NAMALWA (cell line): ENCODE results near the gene TNFSF18.

Experiments used
- DNase-seq: peaks from one replicate; pipeline ENCODE4 v3.0.0-alpha.2; 2015; ENCODE audit warnings: low spot score

The TNFSF18 gene

DNA sequence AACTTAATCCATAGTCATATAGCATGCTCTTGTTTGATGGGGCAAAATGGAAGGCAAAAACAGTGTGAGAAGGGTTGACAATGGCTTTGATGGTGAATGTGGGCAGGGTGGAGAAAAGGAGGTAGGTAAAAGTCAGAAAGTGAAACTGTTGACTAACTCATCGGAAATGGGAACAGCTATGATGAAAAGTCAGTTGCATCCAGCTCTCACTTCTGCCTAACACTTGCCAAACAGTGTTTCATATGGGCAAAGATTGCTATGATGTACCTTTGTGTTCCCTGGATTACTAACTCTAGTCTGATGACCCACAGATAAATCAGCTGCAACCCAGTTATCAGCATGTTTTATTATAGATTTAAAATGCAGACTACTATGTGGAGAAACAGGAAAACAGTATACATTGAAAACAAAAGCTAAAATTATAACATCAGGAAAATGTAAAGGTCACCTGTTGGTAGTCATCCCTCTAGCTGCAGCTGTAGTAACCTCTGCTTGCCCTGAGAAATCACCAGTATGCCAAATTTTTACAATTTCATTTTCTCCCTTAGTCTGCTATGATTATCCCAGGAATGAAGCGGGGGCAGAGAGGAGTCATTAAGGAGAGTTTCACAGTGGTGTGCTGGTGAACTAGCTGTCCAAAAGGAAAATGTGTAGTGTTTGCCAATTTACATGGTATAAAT lies 11.7 kb downstream of the TNFSF18 start:
- no peak for DNase-seq

DNA sequence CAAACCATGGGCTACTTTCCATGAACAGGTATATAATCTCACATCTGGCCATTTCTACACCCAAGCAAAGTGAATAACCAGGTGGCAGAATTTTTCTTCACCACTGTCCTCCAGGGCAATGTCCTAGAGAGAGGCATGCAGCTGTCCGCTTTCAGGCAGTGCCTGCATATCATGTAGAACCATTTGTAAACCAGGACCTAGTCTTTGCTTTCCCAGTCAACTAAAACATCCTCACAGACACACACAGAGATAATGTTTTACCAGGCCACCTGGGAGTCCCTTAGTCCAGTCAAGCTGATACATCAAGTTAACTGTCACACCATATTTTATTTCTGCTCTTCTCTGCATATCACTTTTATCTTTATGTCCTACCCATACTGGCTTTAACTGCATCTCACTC lies 26.2 kb downstream of the TNFSF18 start:
- DNase-seq = no peak

DNA sequence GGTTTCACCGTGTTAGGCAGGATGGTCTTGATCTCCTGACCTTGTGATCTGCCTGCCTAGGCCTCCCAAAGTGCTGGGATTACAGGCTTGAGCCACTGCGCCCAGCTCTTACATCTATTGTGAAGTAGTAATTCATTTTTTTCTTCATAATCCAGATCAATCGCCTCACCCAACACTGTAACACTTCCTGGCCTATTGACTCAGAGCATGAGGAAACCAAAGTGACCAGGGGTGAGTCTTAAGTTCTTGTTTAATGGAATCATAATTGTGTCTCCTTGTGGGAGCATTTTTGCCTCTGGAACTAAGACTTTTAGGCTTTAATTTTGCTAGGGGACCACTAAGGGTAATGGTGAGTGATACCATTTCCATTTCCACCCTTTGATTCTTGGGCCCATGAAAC lies 27.4 kb downstream of the TNFSF18 start:
- DNase-seq = no peak

DNA sequence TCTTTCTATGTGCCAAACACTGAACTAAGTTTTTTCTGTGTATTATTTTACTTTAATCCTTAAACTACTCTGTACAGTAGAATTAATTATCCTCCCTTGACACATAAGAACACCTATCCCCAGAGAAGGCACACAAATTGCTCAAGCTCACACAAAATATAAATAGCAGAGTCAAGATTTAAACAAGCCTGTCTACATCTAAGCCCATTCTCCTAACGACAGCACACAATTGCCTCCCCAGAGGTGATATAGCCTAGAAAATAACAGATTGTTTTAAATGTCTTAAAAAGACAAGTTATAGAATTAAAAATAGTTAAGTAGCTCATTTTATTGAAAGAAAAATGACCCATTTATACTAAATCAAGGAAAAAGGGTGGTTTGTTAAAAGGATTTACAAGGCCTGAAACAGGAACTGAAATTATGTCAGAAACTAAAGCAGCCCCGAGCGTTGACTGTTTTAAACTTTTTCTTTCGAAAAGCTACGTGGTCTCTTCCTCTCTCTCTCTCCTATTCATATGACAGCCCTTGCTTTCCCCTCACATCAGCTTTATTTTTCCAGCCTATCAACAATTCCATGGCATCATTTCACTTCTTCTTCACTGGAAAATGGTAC lies 30.5 kb downstream of the TNFSF18 start:
- DNase-seq = peak; percentile 66

DNA sequence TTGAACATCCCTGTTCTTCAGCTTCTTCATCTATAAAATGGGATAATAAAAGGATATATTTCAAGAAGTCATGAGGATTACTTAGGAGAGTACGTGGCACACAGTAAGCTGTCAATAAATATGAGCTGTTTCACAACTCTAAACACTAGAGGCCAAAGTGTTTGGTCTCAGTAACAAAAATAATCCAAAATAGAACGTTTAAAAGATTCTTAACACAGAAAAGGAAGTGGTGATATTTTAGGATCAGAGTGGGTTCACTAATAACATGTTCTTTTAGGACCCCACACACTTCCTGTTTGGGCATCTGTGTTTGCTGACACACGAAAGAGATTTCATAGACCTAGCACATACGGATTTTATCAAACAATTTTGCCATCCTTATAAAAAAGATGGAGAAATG lies 32.9 kb downstream of the TNFSF18 start:
- peak; percentile 44 for DNase-seq

DNA sequence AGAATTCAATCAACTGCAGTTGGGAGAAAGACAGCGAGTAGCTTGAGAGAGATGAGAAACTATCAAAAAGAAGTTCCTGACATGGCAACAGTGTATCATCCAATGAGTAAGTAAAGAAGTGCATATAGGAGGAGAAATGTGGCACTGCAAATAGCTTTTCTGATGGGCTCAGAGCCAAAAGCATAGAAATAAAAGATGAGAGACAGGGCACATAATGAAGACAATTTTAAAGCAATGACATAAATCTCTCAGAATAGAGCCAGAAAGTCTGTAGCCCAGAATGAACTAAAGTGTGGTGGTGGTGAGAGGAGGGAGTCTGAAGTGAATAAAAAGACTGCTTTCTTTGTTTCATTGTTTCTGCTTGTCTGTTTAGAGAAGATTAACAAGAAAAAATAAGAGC lies 34.3 kb downstream of the TNFSF18 start:
- no peak for DNase-seq

DNA sequence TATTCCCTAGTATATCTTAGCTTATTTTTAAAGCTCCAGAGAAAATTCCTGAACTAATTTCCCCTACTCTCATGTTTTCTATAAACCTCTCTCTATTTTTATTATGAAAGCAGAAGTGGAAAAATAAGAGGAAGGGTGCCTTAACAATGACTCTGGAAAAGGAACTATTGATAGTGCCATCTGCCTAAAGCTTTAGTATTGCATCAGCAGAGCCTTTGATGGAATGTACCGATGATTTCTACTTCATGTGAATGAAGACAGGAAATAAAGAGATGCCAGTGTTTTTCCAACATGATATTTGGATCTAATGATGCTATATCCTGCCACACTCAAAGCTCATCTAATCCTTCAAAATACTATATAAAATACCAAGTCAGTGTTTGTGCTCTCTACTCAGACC lies 35.1 kb downstream of the TNFSF18 start:
- DNase-seq = no peak

DNA sequence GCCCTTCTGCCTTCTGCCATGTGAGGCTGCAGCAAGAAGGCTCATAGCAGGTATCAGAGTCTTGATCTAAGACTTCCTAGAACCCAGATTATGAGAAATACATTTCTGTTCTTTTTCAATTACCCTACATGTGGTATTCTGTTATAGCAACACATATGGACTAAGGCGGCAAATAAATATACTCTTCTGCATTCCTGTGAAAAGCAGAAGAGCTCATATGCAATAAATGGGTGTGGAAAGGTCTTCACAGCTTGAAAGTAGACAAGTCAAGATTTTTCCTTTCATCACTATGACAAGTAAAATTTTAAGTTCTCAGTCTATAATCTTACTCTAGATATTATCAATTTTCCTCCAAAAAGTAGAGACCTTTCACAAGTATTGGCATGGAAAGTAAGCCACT lies 36.6 kb downstream of the TNFSF18 start:
- DNase-seq = no peak

DNA sequence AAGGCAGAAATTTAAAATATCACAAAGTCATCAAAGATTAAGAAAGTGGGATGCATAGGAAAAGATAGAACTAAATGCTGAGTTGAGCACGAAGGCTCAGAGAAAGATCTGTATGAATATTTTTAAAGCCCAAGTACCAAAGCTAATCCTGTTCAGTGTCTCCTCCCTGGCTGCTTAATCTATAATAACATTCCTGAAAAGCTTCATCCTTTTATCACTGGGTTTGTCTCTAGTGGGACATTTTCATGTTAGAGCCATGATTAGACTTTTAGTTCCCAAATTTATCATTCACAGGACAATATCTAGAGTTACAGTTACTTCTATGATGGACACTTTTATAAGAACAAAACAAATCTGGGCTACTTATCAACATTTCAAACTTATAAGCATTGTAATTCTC lies 38.6 kb downstream of the TNFSF18 start:
- no peak for DNase-seq

DNA sequence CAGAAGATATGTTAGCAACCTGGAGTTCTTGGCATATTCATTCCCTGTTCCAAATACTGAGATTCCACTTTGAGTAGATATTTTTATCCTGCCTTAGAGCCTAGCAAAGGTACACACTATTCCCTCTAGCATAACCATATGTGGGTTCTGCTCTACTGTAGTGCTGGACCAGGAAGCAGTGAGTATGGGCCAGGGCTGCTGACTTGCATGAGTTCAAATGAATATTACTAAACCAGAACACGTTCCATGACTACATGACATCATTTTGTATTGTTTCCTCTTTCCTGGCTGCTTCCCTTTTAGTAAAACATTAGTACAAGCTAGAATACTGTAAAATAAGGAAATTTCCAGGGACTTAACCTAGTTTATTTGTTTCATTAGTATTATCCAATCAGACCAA lies 41.1 kb downstream of the TNFSF18 start:
- no peak for DNase-seq

DNA sequence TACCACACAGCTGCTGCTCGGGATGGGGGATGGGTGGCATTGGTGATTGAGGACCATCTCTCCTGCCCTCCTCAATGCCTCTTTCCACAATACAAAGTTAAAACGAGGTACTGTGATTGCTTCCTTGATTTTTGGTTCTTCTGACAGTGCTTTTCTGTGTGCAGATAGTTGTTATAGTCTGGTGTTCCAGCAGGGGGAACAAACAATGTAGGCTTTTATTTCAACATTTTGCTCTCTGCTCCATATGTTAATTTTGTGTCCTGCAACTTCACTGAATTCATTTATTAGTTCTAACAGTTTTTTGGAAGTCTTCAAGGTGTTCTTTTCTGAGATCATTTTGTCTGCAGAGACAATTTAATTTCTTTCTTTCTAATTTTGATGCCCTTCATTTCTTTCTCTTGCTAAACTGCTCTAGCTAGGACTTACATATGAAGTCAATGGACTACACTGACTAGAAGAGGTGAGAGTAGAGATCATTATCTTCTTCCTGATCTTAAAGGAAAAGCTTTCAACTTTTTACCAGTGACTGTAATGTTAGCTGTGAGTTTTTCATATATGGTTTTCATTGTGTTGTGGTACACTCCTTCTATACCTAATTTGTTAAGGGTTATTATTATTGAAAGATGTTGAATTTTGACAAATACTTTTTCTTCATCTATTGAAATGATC lies 45.4 kb downstream of the TNFSF18 start:
- peak; percentile 16 for DNase-seq

DNA sequence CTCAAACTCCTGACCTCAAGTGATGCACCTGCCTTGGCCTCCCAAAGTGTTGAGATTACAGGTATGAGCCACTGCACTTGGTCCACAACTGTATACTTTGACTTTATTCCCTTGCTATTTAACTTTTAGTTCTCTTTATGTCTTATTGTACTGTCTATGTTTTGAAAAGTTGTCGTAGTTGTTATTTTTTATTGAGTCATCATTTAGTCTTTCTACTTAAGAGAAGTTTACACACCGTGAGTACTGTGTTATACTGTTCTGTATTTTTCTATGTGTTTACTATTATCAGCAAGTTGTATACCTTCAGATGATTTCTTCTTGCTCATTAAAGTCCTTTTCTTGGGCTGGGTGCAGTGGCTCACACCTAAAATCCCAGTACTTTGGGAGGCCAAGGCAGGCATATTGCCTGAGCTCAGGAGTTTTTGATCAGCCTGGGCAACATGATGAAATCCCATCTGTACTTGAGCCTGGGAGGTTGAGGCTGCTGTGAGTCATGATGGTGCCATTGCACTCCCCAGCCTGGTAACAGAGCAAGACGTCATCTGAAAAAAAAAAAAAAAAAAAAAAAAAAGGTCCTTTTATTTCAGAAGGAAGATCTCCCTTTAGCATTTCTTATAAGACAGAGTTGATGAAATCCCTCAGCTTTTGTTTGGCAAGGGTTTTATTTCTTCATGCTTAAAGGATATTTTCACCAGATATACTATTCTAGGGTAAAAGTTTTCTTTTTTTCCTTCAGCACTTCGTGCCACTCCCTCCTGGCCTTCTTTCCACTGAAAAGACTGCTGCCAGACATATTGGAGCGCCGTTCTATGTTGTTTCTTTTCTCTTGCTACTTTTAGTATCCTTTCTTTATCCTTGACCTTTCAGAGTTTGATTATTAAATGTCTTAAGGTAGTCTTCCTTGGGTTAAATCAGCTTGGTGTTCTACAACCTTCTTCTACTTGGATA lies 47.6 kb downstream of the TNFSF18 start:
- DNase-seq = no peak

DNA sequence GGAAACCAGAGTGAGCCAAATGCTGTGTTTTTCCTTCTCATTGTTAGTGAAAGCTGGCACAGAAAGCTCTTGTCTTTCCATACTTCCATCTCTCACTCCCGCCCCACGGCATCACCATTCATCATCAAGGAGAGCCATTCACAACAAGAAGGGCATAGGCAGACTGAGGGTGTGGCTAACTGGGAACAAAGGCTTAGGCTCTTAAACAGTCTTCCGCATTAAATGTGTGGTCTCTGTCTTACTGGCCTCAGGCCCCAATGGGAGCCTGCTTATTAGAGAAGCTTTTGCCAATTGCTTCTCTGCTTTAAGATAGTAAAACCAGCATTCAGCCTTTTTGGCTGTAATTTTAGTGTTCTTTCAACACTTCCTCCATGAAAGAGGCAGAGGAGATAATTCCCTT lies 51.4 kb downstream of the TNFSF18 start:
- no peak for DNase-seq

DNA sequence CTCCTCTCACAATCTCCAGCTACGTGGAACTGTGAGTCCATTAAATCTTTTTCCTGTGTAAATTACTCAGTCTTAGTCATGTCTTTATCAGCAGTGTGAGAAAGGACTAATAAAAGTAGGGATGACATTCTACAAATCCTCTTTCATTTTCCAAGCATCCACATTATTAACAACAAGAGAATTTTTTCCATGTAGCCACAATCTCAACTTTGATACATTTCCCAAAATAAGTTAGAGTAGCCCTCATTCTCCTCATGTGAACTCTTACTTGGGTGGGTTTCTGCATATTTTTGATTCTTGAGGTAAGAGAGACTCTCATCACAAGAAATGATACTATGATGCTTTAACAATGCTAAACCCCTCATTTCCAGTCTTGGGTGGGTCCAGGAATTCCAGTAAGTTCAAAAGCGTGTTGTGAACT lies 52.8 kb downstream of the TNFSF18 start:
- no peak for DNase-seq

DNA sequence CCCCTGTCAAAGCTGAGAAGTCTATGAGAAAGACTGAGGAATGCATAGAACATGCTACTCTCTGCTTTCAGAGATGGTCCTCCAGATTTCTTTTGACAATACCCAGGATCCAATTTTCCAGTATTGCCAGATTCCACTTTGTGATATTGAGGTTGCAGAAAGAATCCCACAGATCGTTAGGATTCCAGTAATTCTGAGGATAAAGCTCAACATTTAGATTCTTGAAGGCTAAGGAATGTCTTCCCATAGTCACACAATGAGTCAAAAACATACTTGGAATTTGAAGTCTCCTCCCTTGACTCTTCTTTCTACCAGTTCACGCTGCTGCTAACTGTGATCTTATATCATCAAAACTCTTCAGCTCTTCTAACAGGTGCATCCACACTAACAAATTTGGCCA lies 57.1 kb downstream of the TNFSF18 start:
- no peak for DNase-seq

DNA sequence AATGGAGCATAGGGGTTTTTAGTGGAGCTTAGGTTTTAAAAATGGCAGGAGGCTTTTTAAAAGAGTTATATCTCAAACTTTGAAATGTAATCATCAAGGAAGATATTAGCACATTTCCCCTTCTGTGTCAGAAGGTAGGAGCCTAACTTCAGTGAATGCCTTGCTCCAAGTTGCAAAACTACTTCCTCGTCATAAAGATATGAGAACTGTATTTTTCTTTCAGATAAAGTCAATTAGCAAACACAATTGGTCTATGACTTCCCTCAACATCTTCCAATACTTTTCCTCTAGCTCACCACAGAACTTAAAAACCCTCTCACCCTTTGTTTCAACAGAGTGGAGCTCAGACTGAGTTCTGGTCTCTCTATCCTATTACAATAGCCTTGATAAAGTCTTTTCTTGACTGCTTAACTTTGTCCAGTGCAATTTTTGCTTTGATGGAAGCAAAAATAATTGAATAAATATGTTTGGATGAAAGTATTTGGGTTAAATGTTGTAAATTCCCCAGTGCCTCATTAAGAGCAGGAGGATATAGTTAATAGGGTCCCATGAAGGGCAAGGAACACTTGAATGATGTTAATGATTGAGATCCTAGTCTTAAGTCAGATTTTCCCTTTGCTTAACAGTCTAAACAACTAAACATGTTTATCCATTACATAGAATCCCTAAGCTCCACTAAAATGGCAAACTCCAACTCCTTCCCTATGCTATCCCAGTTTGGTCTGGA lies 58.9 kb downstream of the TNFSF18 start:
- no peak for DNase-seq

DNA sequence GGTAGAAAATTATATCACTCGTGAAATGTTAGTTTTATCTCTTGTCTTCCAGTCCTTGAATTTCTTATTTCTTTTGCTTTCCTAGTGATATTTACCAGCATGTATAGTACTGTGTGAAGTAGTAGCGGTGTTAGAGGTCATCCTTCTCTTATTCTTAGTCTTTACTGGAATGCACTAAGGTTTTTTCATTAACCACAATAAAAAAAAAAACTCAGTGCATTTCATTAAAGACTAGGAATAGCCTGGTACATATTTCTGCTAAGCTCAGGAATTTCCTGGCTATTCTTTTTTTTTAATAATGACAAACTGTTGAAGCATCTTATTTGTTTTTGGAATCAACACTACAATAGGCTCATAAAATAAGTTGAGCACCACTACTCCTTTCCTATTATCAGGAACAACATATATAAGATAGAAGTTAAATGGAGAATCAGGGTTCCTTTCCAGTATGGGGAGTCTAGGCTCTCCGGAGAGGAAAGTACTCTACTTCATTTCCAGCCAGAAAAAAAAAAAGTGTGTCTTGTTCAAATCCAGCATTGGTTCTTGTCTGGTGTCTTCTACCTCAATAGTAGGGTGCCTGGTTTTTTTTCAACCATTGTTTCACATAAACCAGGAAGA lies 60.0 kb downstream of the TNFSF18 start:
- no peak for DNase-seq
